GM21737 (cell line): ENCODE measurements around the gene MPHOSPH10.
A peak's percentile ranks its signal among the peaks of the same experiment; 100 is the strongest.
"Not testable (repeated sequence)": the region's sequence is repeated elsewhere in the genome, so short reads cannot be mapped to it uniquely, and the experiment has no call there.

Experiments used
- ATAC-seq: cut with Tn5 transposase; IDR thresholded peaks from one replicate; pipeline ENCODE4 v1.9.1; 2021; ENCODE audit warnings: mild to moderate bottlenecking, moderate library complexity; ENCODE audit not compliant: unreplicated experiment

MPHOSPH10 gene

GRCh38 chr2:71122387-71123298 lies 7.8 kb upstream of the MPHOSPH10 start:
- ATAC-seq: no peak

GRCh38 chr2:71125506-71126294 lies 4.7 kb upstream of the MPHOSPH10 start:
- no peak for ATAC-seq

GRCh38 chr2:71126957-71127356 lies 3.5 kb upstream of the MPHOSPH10 start:
- ATAC-seq: no peak

- no peak for ATAC-seq
Measured at GRCh38 chr2:71129114-71129901, 1.1 kb upstream of the MPHOSPH10 start.

- ATAC-seq: peak; percentile 37
Measured at GRCh38 chr2:71129902-71130151, 607 bp upstream of the MPHOSPH10 start.

GRCh38 chr2:71130905-71131244 lies 441 bp downstream of the MPHOSPH10 start:
- ATAC-seq: peak; percentile 21

GRCh38 chr2:71131387-71132166 lies 1.1 kb downstream of the MPHOSPH10 start:
- ATAC-seq: not testable (repeated sequence)

GRCh38 chr2:71133603-71134002 lies 3.2 kb downstream of the MPHOSPH10 start:
- no peak for ATAC-seq

GRCh38 chr2:71136174-71136573 lies 5.7 kb downstream of the MPHOSPH10 start:
- ATAC-seq: no peak

GRCh38 chr2:71143782-71144181 lies 13.3 kb downstream of the MPHOSPH10 start:
- ATAC-seq: no peak

- no peak for ATAC-seq
Measured at GRCh38 chr2:71148506-71149063, 18.2 kb downstream of the MPHOSPH10 start.

GRCh38 chr2:71150082-71150816 lies 19.8 kb downstream of the MPHOSPH10 start:
- ATAC-seq: no peak

GRCh38 chr2:71151620-71152019 lies 21.2 kb downstream of the MPHOSPH10 start:
- ATAC-seq: no peak

- ATAC-seq: no peak
Measured at GRCh38 chr2:71153585-71154224, 23.3 kb downstream of the MPHOSPH10 start.

- ATAC-seq: no peak
Measured at GRCh38 chr2:71154279-71154678, 23.8 kb downstream of the MPHOSPH10 start.

GRCh38 chr2:71154798-71155197 lies 24.4 kb downstream of the MPHOSPH10 start:
- no peak for ATAC-seq

- ATAC-seq: no peak
Measured at GRCh38 chr2:71155846-71156245, 25.4 kb downstream of the MPHOSPH10 start.

- no peak for ATAC-seq
Measured at GRCh38 chr2:71156573-71156972, 26.1 kb downstream of the MPHOSPH10 start.

- ATAC-seq: no peak
Measured at GRCh38 chr2:71157124-71157793, 26.8 kb downstream of the MPHOSPH10 start.
